Ishikawa (cell line): Measurements from ENCODE around the gene KCNJ6.

ENCODE experiments used
- EP300 ChIP-seq: IDR thresholded peaks from 2 replicates; pipeline ENCODE4 v1.6.1; 2012; ENCODE audit warnings: borderline replicate concordance
- NFIC ChIP-seq: IDR thresholded peaks from 2 replicates; pipeline ENCODE4 v1.6.1; 2012
- RAD21 ChIP-seq: IDR thresholded peaks from 2 replicates; pipeline ENCODE4 v1.6.1; 2012; ENCODE audit warnings: low read depth
- TEAD4 ChIP-seq: IDR thresholded peaks from 2 replicates; pipeline ENCODE4 v1.6.1; 2012
- TF ChIP-seq, protein P1 (sequence below): IDR thresholded peaks from 2 replicates; pipeline ENCODE4 v1.6.1; 2012; ENCODE audit warnings: low read depth, mild to moderate bottlenecking

GRCh38 chr21:37790905-37791304 lies 125.4 kb downstream of the KCNJ6 start:
- TF ChIP-seq RAD21 (no peak), EP300 (no peak), NFIC (no peak), TEAD4 (no peak)
- TF ChIP-seq, protein P1, sequence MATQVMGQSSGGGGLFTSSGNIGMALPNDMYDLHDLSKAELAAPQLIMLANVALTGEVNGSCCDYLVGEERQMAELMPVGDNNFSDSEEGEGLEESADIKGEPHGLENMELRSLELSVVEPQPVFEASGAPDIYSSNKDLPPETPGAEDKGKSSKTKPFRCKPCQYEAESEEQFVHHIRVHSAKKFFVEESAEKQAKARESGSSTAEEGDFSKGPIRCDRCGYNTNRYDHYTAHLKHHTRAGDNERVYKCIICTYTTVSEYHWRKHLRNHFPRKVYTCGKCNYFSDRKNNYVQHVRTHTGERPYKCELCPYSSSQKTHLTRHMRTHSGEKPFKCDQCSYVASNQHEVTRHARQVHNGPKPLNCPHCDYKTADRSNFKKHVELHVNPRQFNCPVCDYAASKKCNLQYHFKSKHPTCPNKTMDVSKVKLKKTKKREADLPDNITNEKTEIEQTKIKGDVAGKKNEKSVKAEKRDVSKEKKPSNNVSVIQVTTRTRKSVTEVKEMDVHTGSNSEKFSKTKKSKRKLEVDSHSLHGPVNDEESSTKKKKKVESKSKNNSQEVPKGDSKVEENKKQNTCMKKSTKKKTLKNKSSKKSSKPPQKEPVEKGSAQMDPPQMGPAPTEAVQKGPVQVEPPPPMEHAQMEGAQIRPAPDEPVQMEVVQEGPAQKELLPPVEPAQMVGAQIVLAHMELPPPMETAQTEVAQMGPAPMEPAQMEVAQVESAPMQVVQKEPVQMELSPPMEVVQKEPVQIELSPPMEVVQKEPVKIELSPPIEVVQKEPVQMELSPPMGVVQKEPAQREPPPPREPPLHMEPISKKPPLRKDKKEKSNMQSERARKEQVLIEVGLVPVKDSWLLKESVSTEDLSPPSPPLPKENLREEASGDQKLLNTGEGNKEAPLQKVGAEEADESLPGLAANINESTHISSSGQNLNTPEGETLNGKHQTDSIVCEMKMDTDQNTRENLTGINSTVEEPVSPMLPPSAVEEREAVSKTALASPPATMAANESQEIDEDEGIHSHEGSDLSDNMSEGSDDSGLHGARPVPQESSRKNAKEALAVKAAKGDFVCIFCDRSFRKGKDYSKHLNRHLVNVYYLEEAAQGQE: no peak
